Measurements from ENCODE around the gene GRIA1. TPM values are rescaled to one million over a fixed set of nuclear protein-coding genes. Genes with fewer than 3 reads are reported as not detected.
"Not testable (repeated sequence)": the region's sequence is repeated elsewhere in the genome, so short reads cannot be mapped to it uniquely, and the experiment has no call there.

GRIA1 gene
- polyA plus RNA-seq, 6 donors from 2014 or later, result not detected

- ATAC-seq (ENCODE audit: low read depth in 2 of 2), result no peak
- no peak for DNase-seq
- H3K9me3 Mint-ChIP-seq, result peaks cover 0 to 15% (median 2%) of the 10 kb centered on the region in 7 donors
- H3K4me3 Mint-ChIP-seq, result no peak overlapping the region
- H3K27ac Mint-ChIP-seq, result no peak overlapping the region
- H3K36me3 Mint-ChIP-seq, result peaks cover 0 to 9% of the 10 kb centered on the region in 2 donors
- H3K4me1 Mint-ChIP-seq, result no peaks in the 10 kb centered on the region
- no peaks in the 10 kb centered on the region for H3K27me3 Mint-ChIP-seq
Measured at GRCh38 chr5:153714798-153715197, 224.3 kb downstream of the GRIA1 start.

- H3K9me3 Mint-ChIP-seq, result peaks cover 0 to 6% (median 2%) of the 10 kb centered on the region in 7 donors
- no peak overlapping the region for H3K27ac Mint-ChIP-seq
- H3K36me3 Mint-ChIP-seq, result peaks cover 0 to 3% of the 10 kb centered on the region in 2 donors
- H3K4me3 Mint-ChIP-seq, result no peak overlapping the region
- DNase-seq, result no peak
- no peaks in the 10 kb centered on the region for H3K4me1 Mint-ChIP-seq
- no peaks in the 10 kb centered on the region for H3K27me3 Mint-ChIP-seq
- no peak for ATAC-seq (ENCODE audit: low read depth in 2 of 2)
Measured at GRCh38 chr5:153717287-153717686, 226.8 kb downstream of the GRIA1 start.

- Mint-ChIP-seq H3K4me1 (no peaks in the 10 kb centered on the region), H3K4me3 (no peak overlapping the region)
- no peak for DNase-seq
Measured at GRCh38 chr5:153718713-153719112, 228.2 kb downstream of the GRIA1 start.

GRCh38 chr5:153719324-153719723, 228.9 kb downstream of the GRIA1 start:
- ATAC-seq (ENCODE audit: low read depth in 2 of 2) (no peak), DNase-seq (no peak)
- H3K27ac Mint-ChIP-seq, result no peak overlapping the region
- H3K9me3 Mint-ChIP-seq, result peaks cover 0 to 12% (median 9%) of the 10 kb centered on the region in 7 donors
- no peaks in the 10 kb centered on the region for H3K4me1 Mint-ChIP-seq
- no peaks in the 10 kb centered on the region for H3K27me3 Mint-ChIP-seq
- H3K4me3 Mint-ChIP-seq, result no peak overlapping the region
- peaks cover 0 to 8% of the 10 kb centered on the region in 2 donors for H3K36me3 Mint-ChIP-seq

More at GRCh38 chr5:153718713-153719112, 228.2 kb downstream of the GRIA1 start:
- no peak overlapping the region for H3K27ac Mint-ChIP-seq
- no peak for ATAC-seq (ENCODE audit: low read depth in 2 of 2)
- peaks cover 0 to 8% of the 10 kb centered on the region in 2 donors for H3K36me3 Mint-ChIP-seq
- H3K9me3 Mint-ChIP-seq, result peaks cover 0 to 12% (median 9%) of the 10 kb centered on the region in 7 donors
- H3K27me3 Mint-ChIP-seq, result no peaks in the 10 kb centered on the region

GRCh38 chr5:153723022-153723610, 232.6 kb downstream of the GRIA1 start:
- not testable (repeated sequence) for H3K27me3 Mint-ChIP-seq; H3K4me3 Mint-ChIP-seq; H3K4me1 Mint-ChIP-seq; H3K27ac Mint-ChIP-seq; ATAC-seq (ENCODE audit: low read depth in 2 of 2); DNase-seq; H3K36me3 Mint-ChIP-seq
- H3K9me3 Mint-ChIP-seq, result peaks cover 0 to 14% (median 5%) of the 10 kb centered on the region in 7 donors

- peak overlapping the region in 1 of 6 donors; percentile 23 for H3K27ac Mint-ChIP-seq
- H3K9me3 Mint-ChIP-seq, result peaks cover 0 to 5% (median 3%) of the 10 kb centered on the region in 7 donors
- H3K4me3 Mint-ChIP-seq, result no peak overlapping the region
- H3K27me3 Mint-ChIP-seq, result peaks cover 0 to 5% (median 0%) of the 10 kb centered on the region in 3 donors
- no peak for DNase-seq
- ATAC-seq (ENCODE audit: low read depth in 2 of 2), result no peak
- no peaks in the 10 kb centered on the region for H3K36me3 Mint-ChIP-seq
- no peaks in the 10 kb centered on the region for H3K4me1 Mint-ChIP-seq
Measured at GRCh38 chr5:153742060-153742459, 251.6 kb downstream of the GRIA1 start.

GRCh38 chr5:153744751-153745150, 254.3 kb downstream of the GRIA1 start:
- no peak for DNase-seq
- H3K27ac Mint-ChIP-seq, result no peak overlapping the region

GRCh38 chr5:153745778-153746395, 255.4 kb downstream of the GRIA1 start:
- no peak overlapping the region for H3K4me3 Mint-ChIP-seq
- H3K27ac Mint-ChIP-seq, result no peak overlapping the region
- no peaks in the 10 kb centered on the region for H3K4me1 Mint-ChIP-seq
- no peaks in the 10 kb centered on the region for H3K36me3 Mint-ChIP-seq
- DNase-seq, result no peak
- H3K9me3 Mint-ChIP-seq, result peaks cover 0 to 5% (median 0%) of the 10 kb centered on the region in 7 donors
- H3K27me3 Mint-ChIP-seq, result peaks cover 0 to 5% (median 0%) of the 10 kb centered on the region in 3 donors
- no peak for ATAC-seq (ENCODE audit: low read depth in 2 of 2)

More at GRCh38 chr5:153744751-153745150, 254.3 kb downstream of the GRIA1 start:
- ATAC-seq (ENCODE audit: low read depth in 2 of 2), result no peak
- H3K27me3 Mint-ChIP-seq, result peaks cover 0 to 5% (median 0%) of the 10 kb centered on the region in 3 donors
- H3K9me3 Mint-ChIP-seq, result peaks cover 0 to 5% (median 0%) of the 10 kb centered on the region in 7 donors
- H3K4me3 Mint-ChIP-seq, result no peak overlapping the region
- no peaks in the 10 kb centered on the region for H3K36me3 Mint-ChIP-seq
- H3K4me1 Mint-ChIP-seq, result no peaks in the 10 kb centered on the region

- Mint-ChIP-seq H3K27me3 (peaks cover 0 to 5% (median 0%) of the 10 kb centered on the region in 3 donors), H3K27ac (no peak overlapping the region)
Measured at GRCh38 chr5:153746440-153746839, 256.0 kb downstream of the GRIA1 start.

GRCh38 chr5:153748823-153749222, 258.4 kb downstream of the GRIA1 start:
- Mint-ChIP-seq H3K4me1 (no peaks in the 10 kb centered on the region), H3K27me3 (no peaks in the 10 kb centered on the region), H3K27ac (no peak overlapping the region), H3K9me3 (peaks cover 0 to 5% (median 0%) of the 10 kb centered on the region in 7 donors), H3K36me3 (no peaks in the 10 kb centered on the region), H3K4me3 (no peak overlapping the region)
- DNase-seq (no peak), ATAC-seq (ENCODE audit: low read depth in 2 of 2) (no peak)

More at GRCh38 chr5:153746440-153746839, 256.0 kb downstream of the GRIA1 start:
- no peaks in the 10 kb centered on the region for H3K36me3 Mint-ChIP-seq
- no peak for ATAC-seq (ENCODE audit: low read depth in 2 of 2)
- DNase-seq, result no peak
- H3K9me3 Mint-ChIP-seq, result peaks cover 0 to 5% (median 0%) of the 10 kb centered on the region in 7 donors
- H3K4me3 Mint-ChIP-seq, result no peak overlapping the region
- no peaks in the 10 kb centered on the region for H3K4me1 Mint-ChIP-seq

- H3K9me3 Mint-ChIP-seq, result peaks cover 0 to 9% (median 0%) of the 10 kb centered on the region in 7 donors
- H3K27me3 Mint-ChIP-seq, result no peaks in the 10 kb centered on the region
- no peak for DNase-seq
- no peak overlapping the region for H3K4me3 Mint-ChIP-seq
- no peak overlapping the region for H3K27ac Mint-ChIP-seq
- H3K4me1 Mint-ChIP-seq, result no peaks in the 10 kb centered on the region
- no peak for ATAC-seq (ENCODE audit: low read depth in 2 of 2)
- H3K36me3 Mint-ChIP-seq, result no peaks in the 10 kb centered on the region
Measured at GRCh38 chr5:153749960-153750359, 259.5 kb downstream of the GRIA1 start.

- DNase-seq (no peak), ATAC-seq (ENCODE audit: low read depth in 2 of 2) (no peak)
- Mint-ChIP-seq H3K4me3 (peak overlapping the region in 1 of 8 donors; percentile 16), H3K27me3 (no peaks in the 10 kb centered on the region), H3K36me3 (no peaks in the 10 kb centered on the region), H3K4me1 (no peaks in the 10 kb centered on the region), H3K27ac (no peak overlapping the region), H3K9me3 (peaks cover 0 to 10% (median 0%) of the 10 kb centered on the region in 7 donors)
Measured at GRCh38 chr5:153751251-153751650, 260.8 kb downstream of the GRIA1 start.

GRCh38 chr5:153752890-153753289, 262.4 kb downstream of the GRIA1 start:
- no peak for ATAC-seq (ENCODE audit: low read depth in 2 of 2)
- Mint-ChIP-seq H3K36me3 (no peaks in the 10 kb centered on the region), H3K27ac (no peak overlapping the region), H3K4me1 (no peaks in the 10 kb centered on the region), H3K9me3 (peaks cover 5 to 17% (median 7%) of the 10 kb centered on the region in 7 donors), H3K27me3 (no peaks in the 10 kb centered on the region), H3K4me3 (no peak overlapping the region)
- no peak for DNase-seq

All from naive B cell (primary cell).